ENCODE data around the gene MT1H.
A peak's percentile ranks its signal among the peaks of the same experiment; 100 is the strongest.
"Not testable (repeated sequence)": the region's sequence is repeated elsewhere in the genome, so short reads cannot be mapped to it uniquely, and the experiment has no call there.

The MT1H gene

DNA sequence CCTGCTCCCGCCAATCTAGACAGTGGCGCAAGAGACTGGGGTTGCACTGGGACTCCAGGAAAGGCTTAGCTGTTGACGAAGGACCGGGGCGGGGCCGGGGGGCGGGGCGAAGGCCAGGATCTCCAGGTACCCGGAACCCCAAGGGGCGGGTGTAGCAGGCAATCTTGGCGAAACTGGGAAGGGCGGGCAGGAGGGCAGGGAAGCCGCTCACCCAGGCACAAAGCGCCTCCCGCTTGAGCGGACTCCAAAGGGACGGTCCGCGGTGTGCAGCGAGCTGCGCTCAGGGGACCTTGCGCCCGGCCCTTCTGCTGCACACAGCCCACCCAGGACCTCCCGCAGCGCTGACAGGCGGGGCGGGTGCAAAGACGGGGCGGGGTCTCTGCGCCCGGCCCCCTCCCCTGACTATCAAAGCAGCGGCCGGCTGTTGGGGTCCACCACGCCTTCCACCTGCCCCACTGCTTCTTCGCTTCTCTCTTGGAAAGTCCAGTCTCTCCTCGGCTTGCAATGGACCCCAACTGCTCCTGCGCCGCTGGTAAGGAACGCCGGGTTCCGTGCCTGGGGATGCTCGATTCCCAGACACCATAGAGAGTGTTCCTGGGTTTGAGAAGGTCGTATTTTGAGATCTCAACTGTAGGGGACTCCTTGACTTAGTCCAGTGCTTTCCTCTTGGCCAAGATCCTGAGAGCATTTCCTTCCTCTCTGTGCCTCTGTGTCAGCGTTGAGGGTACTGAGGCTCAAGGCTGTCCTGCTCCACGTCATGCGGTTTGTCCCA, 11.9 kb upstream of the MT1H start, which contains the start of gene MT1F:
TSS of gene MT1F (plus strand) at position 405 of the 772 bp plus-strand sequence. CDS start at position 505, 100 bp downstream.
- TF ChIP-seq, protein P1, sequence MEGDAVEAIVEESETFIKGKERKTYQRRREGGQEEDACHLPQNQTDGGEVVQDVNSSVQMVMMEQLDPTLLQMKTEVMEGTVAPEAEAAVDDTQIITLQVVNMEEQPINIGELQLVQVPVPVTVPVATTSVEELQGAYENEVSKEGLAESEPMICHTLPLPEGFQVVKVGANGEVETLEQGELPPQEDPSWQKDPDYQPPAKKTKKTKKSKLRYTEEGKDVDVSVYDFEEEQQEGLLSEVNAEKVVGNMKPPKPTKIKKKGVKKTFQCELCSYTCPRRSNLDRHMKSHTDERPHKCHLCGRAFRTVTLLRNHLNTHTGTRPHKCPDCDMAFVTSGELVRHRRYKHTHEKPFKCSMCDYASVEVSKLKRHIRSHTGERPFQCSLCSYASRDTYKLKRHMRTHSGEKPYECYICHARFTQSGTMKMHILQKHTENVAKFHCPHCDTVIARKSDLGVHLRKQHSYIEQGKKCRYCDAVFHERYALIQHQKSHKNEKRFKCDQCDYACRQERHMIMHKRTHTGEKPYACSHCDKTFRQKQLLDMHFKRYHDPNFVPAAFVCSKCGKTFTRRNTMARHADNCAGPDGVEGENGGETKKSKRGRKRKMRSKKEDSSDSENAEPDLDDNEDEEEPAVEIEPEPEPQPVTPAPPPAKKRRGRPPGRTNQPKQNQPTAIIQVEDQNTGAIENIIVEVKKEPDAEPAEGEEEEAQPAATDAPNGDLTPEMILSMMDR (IDR thresholded peaks at IDR 0.05; ENCODE audit: low read depth, low read length) = no peak
- H3K4me3 ChIP-seq (ENCODE audit: low read depth, low read length) = peak within 1 kb of the TSS; percentile 38
- no peaks in the 10 kb centered on the region for H3K36me3 ChIP-seq
- H3K27me3 ChIP-seq = peaks cover 52% of the 10 kb centered on the region
- no peaks in the 10 kb centered on the region for H3K9me3 ChIP-seq
- no peaks in the 10 kb centered on the region for H3K4me1 ChIP-seq
- peak; percentile 40 for DNase-seq

DNA sequence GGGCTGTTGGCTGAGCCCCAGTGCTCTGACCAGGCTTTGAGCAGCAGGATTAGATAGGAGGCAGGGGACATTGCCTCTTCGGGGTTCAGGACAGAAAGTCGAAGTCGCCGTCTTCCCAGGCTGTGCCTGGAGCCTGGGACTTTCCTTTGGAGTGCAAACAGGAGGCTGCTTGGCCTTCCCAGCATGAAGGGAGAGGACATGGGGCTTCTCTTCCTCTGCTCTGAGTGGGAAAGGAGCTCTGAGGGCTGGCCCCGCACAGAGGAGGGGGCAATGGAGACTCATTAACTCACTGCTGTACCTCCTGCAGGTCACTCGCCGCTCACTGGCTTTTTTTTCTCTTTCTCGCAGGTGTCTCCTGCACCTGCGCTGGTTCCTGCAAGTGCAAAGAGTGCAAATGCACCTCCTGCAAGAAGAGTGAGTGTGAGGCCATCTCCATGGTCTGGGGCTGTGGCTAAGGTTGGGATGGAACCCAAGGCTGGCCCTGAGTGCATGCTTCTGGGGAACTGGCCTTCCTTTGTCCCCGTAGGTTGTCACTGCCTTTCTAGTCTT, 11.2 kb upstream of the MT1H start:
- Histone ChIP-seq H3K4me3 (ENCODE audit: low read depth, low read length) (no peak overlapping the region; the same call in 1 of the 2 replicates), H3K27me3 (peaks cover 58% of the 10 kb centered on the region), H3K9me3 (no peaks in the 10 kb centered on the region), H3K36me3 (no peaks in the 10 kb centered on the region), H3K4me1 (no peaks in the 10 kb centered on the region)
- DNase-seq = no peak
- TF ChIP-seq, protein P1 (IDR thresholded peaks at IDR 0.05; ENCODE audit: low read depth, low read length) = no peak

- H3K9me3 ChIP-seq = no peaks in the 10 kb centered on the region
- no peaks in the 10 kb centered on the region for H3K4me1 ChIP-seq
- TF ChIP-seq, protein P1 (IDR thresholded peaks at IDR 0.05; ENCODE audit: low read depth, low read length) = no peak
- DNase-seq = no peak
- H3K36me3 ChIP-seq = no peaks in the 10 kb centered on the region
- H3K4me3 ChIP-seq (ENCODE audit: low read depth, low read length) = no peak overlapping the region; the same call in 1 of the 2 replicates
- H3K27me3 ChIP-seq = peaks cover 92% of the 10 kb centered on the region
Measured at GRCh38 chr16:56662357-56663354, 7.0 kb upstream of the MT1H start.

DNA sequence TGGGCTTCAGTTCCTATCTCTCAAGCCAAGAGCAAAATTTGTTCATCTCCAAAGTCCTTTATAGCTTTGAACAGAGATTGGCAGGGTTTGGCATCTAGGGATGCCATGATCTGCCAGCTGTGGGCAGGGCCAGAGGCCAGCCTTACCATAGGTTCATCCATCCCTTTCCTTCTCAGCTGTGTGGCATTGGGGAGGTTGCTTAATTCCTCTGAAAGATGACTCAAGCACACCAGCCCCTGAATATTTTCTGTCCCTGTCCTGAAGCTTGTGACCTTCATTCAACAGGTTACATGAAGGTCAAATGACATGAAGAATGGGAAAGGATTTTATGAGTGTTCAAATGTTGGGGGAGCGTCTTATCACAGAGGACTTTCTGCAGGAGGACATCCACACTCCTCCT, 5.1 kb upstream of the MT1H start:
- H3K27me3 ChIP-seq = peaks cover 93% of the 10 kb centered on the region
- TF ChIP-seq, protein P1 (IDR thresholded peaks at IDR 0.05; ENCODE audit: low read depth, low read length) = no peak
- no peak for DNase-seq
- no peak overlapping the region for H3K4me3 ChIP-seq (ENCODE audit: low read depth, low read length)
- H3K9me3 ChIP-seq = no peaks in the 10 kb centered on the region
- no peaks in the 10 kb centered on the region for H3K36me3 ChIP-seq
- H3K4me1 ChIP-seq = no peaks in the 10 kb centered on the region

- peaks cover 93% of the 10 kb centered on the region for H3K27me3 ChIP-seq
- H3K4me1 ChIP-seq; H3K9me3 ChIP-seq; H3K36me3 ChIP-seq; H3K4me3 ChIP-seq (ENCODE audit: low read depth, low read length); DNase-seq: not testable (repeated sequence)
Measured at GRCh38 chr16:56665286-56666261, 4.0 kb upstream of the MT1H start.
